ENCODE data around the gene ATP13A4.

The ATP13A4 gene

GRCh38 chr3:193554811-193555210 lies at the start of gene ATP13A4:
ATP13A4 (minus strand) TSS chr3:193554895; CDS start chr3:193554799, 96 bp downstream.
- no peak for DNase-seq

DNA sequence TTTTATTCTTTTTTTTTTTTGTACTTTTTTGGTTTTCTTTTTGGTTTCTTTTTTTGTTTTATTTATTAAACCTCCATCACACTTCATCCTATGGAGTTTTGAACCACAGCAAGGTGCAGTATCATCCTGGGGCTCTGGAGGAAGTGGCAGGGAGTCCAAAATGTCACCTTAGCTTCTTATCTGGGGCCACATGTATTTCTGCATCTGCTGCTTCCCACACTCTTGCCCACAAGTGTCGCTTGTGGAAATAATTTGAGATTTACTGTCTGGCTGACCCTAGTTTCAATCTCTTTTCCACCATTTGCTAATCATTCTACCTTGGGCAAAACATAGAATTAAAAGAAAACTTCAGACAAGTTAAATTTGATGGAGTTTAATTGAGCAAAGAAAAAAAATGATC lies 44.7 kb upstream of the ATP13A4 start:
- DNase-seq, result no peak

DNA sequence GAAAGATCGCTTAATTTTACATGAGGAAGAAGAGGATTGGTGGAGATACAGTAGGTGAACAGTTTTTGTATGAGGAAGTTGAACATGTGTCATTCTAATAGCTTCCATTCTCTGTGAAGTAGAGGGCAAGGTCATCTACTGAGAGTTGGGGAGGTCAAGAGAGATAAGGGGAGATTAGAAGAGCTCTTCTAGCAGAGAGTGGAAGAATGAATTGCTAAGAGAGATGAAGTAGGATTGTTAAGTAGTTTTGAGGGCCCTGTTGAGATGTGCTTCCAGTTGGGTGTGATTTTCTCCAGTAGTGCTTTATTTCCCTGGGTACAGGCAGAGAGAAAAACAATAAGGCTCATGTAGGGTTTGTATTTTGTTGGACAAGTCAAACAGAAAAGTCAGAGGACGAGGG lies 43.5 kb upstream of the ATP13A4 start:
- DNase-seq, result no peak

DNA sequence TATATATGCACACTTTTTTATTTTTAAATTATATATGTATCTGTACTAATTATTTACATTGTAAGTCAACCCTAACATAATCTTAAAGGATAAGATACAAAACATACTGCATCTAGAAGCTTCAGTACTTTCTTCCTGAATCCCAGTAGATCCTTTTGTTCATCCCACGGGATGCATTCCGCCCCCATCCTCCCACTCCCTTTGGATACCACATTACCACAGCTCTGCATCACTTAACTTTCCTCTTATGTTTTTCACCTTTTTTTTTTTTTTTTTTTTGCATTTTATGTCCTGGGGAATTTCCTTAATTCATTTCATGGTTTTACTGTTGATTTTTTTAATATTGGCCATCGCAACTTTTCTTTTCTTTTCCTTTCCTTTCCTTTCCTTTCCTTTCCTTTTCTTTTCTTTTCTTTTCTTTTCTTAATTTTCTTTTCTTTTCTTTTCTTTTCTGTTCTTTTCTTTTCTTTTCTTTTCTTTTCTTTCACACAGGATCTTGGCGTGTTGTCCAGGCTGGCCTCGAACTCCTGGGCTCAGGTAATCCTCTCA lies 41.3 kb upstream of the ATP13A4 start:
- no peak for DNase-seq

GRCh38 chr3:193594946-193595689 lies 40.4 kb upstream of the ATP13A4 start:
- DNase-seq, result no peak

GRCh38 chr3:193593668-193594030 lies 39.0 kb upstream of the ATP13A4 start:
- DNase-seq, result peak; percentile 39

- DNase-seq, result peak; percentile 89
These were observed 38.4 kb upstream of the ATP13A4 start, which contains the start of gene OPA1 for GRCh38 chr3:193592841-193593667. OPA1 (plus strand) TSS chr3:193593208; CDS start chr3:193593378, 170 bp downstream.

DNA sequence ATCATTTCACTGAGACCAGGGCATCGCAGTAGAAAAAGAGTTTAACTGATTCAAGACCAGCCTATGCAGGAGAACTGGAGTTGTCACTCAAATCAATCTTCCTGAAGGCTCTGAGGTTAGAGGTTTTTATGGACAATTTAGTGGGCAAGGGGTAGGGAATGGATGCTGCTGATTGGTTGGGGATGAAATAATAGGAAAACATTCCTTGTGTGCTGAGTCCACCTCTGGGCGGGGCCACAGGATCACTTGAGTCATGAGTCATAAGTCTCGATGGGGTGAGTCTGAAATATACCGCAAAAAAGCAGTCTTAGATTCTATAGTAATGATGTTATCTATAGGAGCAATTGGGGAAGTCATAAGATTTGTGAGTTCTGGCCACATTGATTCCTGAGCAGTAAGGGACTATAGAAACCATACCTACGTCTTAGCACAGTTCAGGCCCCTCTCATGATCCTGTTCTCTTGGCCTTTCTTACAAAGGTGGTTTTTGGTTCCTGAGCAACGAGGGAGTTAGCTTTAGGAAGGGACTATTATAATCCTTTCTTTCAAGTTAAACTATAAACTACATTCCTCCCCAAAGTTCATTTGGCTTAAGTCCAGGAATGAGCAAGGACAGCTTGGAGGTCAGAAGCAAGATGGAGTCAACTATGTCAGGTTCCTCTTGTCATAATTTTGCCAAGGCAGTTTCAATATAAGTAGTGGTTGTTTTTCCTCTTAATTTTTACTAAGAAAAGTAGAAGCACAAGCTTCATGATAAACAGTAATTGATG lies 35.6 kb upstream of the ATP13A4 start:
- DNase-seq, result no peak

DNA sequence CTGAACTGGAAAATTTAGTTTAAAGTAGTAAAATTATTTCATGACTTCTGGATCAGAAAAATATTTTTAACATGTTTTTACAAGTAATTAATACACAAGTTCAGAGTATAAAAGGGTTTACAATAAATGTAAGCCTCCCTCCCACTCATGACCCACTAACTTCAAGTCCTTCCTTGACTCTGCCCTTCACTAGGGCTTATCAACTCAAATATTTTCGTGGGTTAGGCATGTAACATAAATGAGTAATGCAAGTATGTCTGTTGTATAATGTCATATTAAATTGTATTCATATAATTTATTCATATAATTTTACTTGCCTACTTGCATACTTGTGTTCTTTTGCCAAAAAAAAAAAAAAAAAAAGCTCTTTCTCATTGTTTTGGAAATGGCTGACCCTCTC lies 34.9 kb upstream of the ATP13A4 start:
- no peak for DNase-seq

DNA sequence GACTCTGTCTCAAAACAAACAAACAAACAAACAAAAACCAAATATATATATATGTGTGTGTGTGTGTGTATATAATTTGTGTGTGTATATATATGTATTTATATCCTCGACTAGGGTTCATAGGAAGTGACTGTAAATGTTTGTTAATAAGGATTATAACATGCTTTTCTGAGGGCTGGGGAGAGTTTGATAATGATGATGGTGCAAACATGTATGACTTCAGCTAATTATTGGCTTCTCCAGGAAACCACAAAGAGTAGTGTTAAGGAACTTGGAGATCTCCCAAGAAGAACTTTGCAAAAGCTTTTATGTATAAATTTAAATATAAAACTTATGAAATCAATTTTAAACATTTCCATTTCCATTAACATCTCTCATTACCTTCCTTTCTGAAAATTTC lies 34.4 kb upstream of the ATP13A4 start:
- no peak for DNase-seq

GRCh38 chr3:193586526-193586925 lies 31.8 kb upstream of the ATP13A4 start:
- no peak for DNase-seq

GRCh38 chr3:193585530-193585929 lies 30.8 kb upstream of the ATP13A4 start:
- no peak for DNase-seq

- DNase-seq, result no peak
These were observed 19.9 kb upstream of the ATP13A4 start for GRCh38 chr3:193574488-193575070.

DNA sequence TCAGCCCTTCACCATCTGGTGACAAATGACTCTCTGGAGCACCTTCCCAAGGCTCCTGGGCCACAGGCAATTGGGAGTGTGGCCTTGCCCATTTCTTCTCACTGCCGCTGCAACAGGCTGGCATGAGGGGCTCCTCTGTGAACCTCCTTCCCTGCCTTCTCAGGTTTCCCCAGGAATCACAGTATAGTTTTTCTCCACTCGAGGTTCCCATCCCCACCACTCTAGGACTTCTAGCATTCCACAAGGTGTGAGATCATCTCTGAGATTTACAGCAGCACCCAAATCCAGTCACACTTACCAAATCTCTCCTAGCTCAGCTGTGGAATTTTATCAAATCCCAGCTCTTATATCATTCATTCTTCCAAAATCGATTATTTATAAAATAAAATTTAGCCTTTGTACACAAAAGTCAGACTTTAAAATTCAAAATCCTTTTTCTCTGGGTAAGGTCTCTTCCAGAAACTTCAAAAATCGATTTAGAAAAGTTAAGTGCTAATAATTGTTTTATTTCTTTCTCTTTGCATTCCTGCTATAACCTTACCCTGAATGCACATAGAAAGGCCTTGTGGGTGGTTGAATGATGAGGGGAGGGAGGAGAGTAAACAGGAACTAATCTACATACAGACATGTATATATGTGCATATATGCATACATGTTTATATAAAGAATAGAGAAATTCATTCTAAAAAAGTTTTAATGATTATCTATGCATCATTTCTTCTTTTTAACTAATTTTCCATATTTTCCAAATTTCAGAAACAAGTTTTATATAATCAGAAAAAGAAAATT lies 18.9 kb upstream of the ATP13A4 start:
- DNase-seq, result no peak

DNA sequence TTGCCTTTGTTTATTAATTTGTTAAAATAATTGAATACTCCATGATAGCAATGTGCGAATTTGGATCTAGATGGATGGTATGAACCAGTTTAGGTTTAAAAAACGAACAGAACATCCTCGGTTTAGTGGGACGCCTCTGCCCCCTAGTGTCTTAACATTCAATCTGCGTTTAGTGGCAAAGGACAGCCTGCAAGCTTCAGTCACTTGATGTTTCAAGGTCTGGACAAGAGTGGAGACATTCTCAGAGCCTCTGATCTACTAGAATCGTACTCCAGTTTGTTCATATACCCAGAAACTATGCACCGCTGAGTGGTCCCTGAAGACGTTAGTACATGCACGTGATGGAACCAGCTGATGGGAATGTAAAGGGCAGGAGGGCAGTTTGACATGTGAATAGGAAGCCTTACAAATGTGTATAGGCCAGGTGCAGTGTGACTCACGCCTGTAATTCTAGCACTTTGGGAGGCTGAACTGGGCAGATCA lies 17.8 kb upstream of the ATP13A4 start:
- DNase-seq, result peak; percentile 36

DNA sequence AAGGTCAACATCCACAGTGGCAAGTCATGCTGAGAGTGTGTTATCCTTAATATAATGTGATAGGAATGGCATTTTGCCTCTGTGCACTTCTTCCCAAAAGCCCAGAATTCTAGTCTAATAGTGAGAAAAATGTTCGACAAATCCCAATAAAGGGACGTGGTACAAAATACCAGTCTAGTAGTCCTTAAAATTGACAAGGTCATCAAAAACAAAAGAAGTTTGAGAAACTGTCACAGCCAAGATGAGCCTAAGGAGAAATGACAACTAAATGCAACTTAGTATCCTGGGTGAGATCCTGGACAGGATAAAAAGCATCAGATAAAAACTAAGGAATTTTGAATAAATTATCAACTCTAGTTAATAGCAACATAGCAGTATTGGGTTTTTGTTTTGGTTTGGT lies 14.4 kb upstream of the ATP13A4 start:
- DNase-seq, result no peak

- no peak for DNase-seq
These were observed 9.3 kb upstream of the ATP13A4 start for GRCh38 chr3:193564012-193564411.

DNA sequence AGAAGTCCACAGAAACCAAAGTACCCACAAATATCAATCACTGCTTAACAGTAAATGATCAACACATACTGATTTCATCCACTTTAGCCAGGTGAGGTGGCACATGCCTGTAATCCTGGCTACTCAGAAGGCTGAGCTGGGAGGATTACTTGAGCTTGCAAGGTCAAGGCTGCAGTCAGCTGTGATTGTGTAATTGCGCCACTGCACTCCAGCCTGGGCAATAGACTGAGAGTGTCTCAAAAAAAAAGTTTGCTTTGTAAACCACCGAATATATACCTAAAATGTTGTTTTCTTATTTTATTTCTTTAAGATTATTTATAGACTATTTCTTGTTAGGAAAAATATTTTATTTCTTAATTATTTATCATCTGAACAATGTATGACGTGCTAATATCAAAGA lies 8.7 kb upstream of the ATP13A4 start:
- no peak for DNase-seq

GRCh38 chr3:193560870-193561269 lies 6.2 kb upstream of the ATP13A4 start:
- DNase-seq, result no peak

DNA sequence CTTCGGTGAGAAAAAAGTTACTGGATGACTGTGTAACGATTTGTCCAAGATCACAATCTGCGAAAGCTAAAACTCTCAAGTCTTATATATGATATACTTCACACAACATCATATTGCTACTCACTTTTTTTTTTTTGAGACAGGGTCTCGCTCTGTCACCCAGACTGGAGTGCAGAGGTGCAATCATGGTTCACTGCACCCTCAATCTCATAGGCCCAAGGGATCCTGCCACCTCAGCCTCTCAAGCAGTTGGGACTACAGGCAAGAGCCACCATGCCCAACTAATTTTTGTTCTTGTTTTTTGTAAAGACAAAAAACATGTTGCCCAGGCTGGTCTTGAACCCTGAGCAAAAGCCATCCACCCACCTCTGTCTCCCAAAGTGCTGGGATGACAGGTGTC lies 5.4 kb upstream of the ATP13A4 start:
- DNase-seq, result no peak

GRCh38 chr3:193559100-193559499 lies 4.4 kb upstream of the ATP13A4 start:
- no peak for DNase-seq

- no peak for DNase-seq
These were observed 2.1 kb upstream of the ATP13A4 start for GRCh38 chr3:193556841-193557240.

Data from activated CD4-positive, CD25-positive, alpha-beta regulatory T cell treated with anti-CD3 and anti-CD28 coated beads, Interleukin-2, amount 50 U/mL, for 72 hours (primary cell).